Measurements from ENCODE around the gene SUCLA2. TPM values are rescaled to one million over a fixed set of nuclear protein-coding genes. Genes with fewer than 3 reads are reported as not detected.

SUCLA2 gene
- total and polyA plus RNA-seq, 10 of the 15 experiments (the other 5 are each of a cell fraction or from before 2014, with no cell fraction given): 27.5 to 83.4 (median 42.8) TPM

- in situ Hi-C loops (cut with MboI): no loop called here
- WGBS (ENCODE audit: insufficient coverage, insufficient replicate concordance, low lambda C conversion rate, missing lambda C conversion rate): 35% methylated on average over 6 of the region's 6 CpGs
- Histone ChIP-seq H3K4me2 (ENCODE audit: control insufficient read depth, insufficient read depth) (peak overlapping the region; percentile 33; the same call in 1 of the 2 replicates), H4K20me1 (ENCODE audit: control insufficient read depth, insufficient read depth) (no peaks in the 10 kb centered on the region), H2AFZ (ENCODE audit: control insufficient read depth, low read depth, low read length) (peak overlapping the region; percentile 69), H3K4me3 (no peak overlapping the region), H3K9ac (ENCODE audit: control insufficient read depth, insufficient read depth, low read length) (0 out of 2 replicates have a peak overlapping the region, but pooled peaks have one; percentile 16), H3K79me2 (ENCODE audit: control insufficient read depth, insufficient read depth, low read length) (no peaks in the 10 kb centered on the region), H3K27me3 (replicated peaks in 1 of 2; ENCODE audit: control insufficient read depth in 2 of 2, insufficient read depth in 2 of 2, low read length in 1 of 2) (no peaks in the 10 kb centered on the region), H3K4me1 (ENCODE audit: control insufficient read depth, insufficient read depth, low read length) (no peaks in the 10 kb centered on the region), H3K27ac (ENCODE audit: control insufficient read depth, insufficient read depth) (peak overlapping the region; percentile 6; the same call in 1 of the 2 replicates), H3K36me3 (ENCODE audit: control insufficient read depth in 2 of 2, insufficient read depth in 2 of 2, low read length in 1 of 2) (no peaks in the 10 kb centered on the region), H3K9me3 (replicated peaks; ENCODE audit: control insufficient read depth, insufficient read depth, low read length) (no peaks in the 10 kb centered on the region; the same call in 2 of the 3 replicates)
- POLR2A ChIA-PET: no interaction called here
- RAD21 ChIA-PET (ENCODE audit: unreplicated experiment): no interaction called here
- intact Hi-C loops (cut with micrococcal nuclease; ENCODE audit: unreplicated experiment): no loop called here
- SMC1A ChIA-PET (ENCODE audit: uncharacterized antibody, unreplicated experiment): no interaction called here
- ATAC-seq (peak; percentile 74), DNase-seq (ENCODE audit: low read depth, low spot score) (no peak), FAIRE-seq (no peak)
- CTCF ChIA-PET: no interaction called here
- TF ChIP-seq MTA3 (IDR thresholded peaks at IDR 0.05; ENCODE audit: borderline replicate concordance, low read length): no peak
- no peak for TF ChIP-seq ZBTB33 (IDR thresholded peaks at IDR 0.05)
- no peak for TF ChIP-seq ATF3 (IDR thresholded peaks at IDR 0.05; ENCODE audit: borderline replicate concordance, extremely low read depth, low read depth, low read length)
- TF ChIP-seq RCOR1 (conservative IDR thresholded peaks at IDR 0.05; ENCODE audit: low read depth, low read length): no peak
- TF ChIP-seq TARDBP (IDR thresholded peaks at IDR 0.05; ENCODE audit: borderline replicate concordance): no peak
- no peak for TF ChIP-seq HDAC2 (IDR thresholded peaks at IDR 0.05)
- no peak for TF ChIP-seq IKZF2 (IDR thresholded peaks at IDR 0.05)
- no peak for TF ChIP-seq PRDM15 (CRISPR knock-in tag; IDR thresholded peaks at IDR 0.05)
- TF ChIP-seq ZNF217 (IDR thresholded peaks at IDR 0.05): no peak
- no peak for TF ChIP-seq KDM1A (IDR thresholded peaks at IDR 0.05; ENCODE audit: borderline replicate concordance)
- TF ChIP-seq TCF12 (IDR thresholded peaks at IDR 0.05; ENCODE audit: low read depth, low read length): no peak
- TF ChIP-seq E4F1 (IDR thresholded peaks at IDR 0.05; ENCODE audit: borderline replicate concordance, partially characterized antibody): no peak
- no peak for TF ChIP-seq TCF7 (IDR thresholded peaks at IDR 0.05; ENCODE audit: borderline replicate concordance)
- BruUV-seq (replicated peaks): no TSS peak
These were observed 97.2 kb downstream of the SUCLA2 start for GRCh38 chr13:47903836-47904235.

Data from GM12878 (cell line).